Type B pancreatic cell (in vitro differentiated cells): Measurements from ENCODE around the gene FRG2C. TPM values are rescaled to one million over a fixed set of nuclear protein-coding genes. Genes with fewer than 3 reads are reported as not detected.
"Not testable (repeated sequence)": the region's sequence is repeated elsewhere in the genome, so short reads cannot be mapped to it uniquely, and the experiment has no call there.

Source experiments
- DNase-seq: peaks from one replicate; pipeline ENCODE4 v3.0.0; 2021; ENCODE audit warnings: mixed read lengths; ENCODE audit not compliant: unreplicated experiment; ENCODE audit errors: extremely low spot score
- H3K27ac Mint-ChIP-seq: 2 replicates; pipeline ENCODE4 v1.8.0; 2021; ENCODE audit warnings: mild to moderate bottlenecking, mixed read lengths
- H3K27me3 Mint-ChIP-seq: 2 replicates; pipeline ENCODE4 v1.8.0; 2021; ENCODE audit warnings: mixed read lengths
- H3K36me3 Mint-ChIP-seq: 2 replicates; pipeline ENCODE4 v1.8.0; 2021; ENCODE audit warnings: mixed read lengths
- H3K4me1 Mint-ChIP-seq: one replicate; pipeline ENCODE4 v1.8.0; 2021; ENCODE audit warnings: mixed read lengths; ENCODE audit not compliant: unreplicated experiment
- H3K4me3 Mint-ChIP-seq: 2 replicates; pipeline ENCODE4 v1.8.0; 2021; ENCODE audit warnings: mild to moderate bottlenecking, mixed read lengths
- H3K9me3 Mint-ChIP-seq: 2 replicates; pipeline ENCODE4 v1.8.0; 2021; ENCODE audit warnings: mixed read lengths
- long read RNA-seq: library from polyadenylated mRNA; unstranded; transcript quantifications from one replicate; pipeline ENCODE4 v2.0.0, GENCODE V29; 2020
- total RNA-seq: library from RNA; stranded (reverse); gene quantifications from 2 replicates; pipeline ENCODE4 v1.2.1, GENCODE V29; 2021; ENCODE audit warnings: low replicate concordance
- TF ChIP-seq, protein P1 (sequence below): fragments of 200-600 bp; sonication (generic); conservative IDR thresholded peaks from 2 replicates; pipeline ENCODE4 v1.5.0; 2021; ENCODE audit warnings: antibody characterized with exemption, mild to moderate bottlenecking

FRG2C gene
- total RNA-seq = not detected in 2 replicates
- long read RNA-seq = 0 reads

GRCh38 chr3:75664028-75664427 is at the start of gene FRG2C:
TSS of gene FRG2C (plus strand) at chr3:75664328. CDS start at chr3:75664380, 52 bp downstream.
- not testable (repeated sequence) for H3K27ac Mint-ChIP-seq, H3K36me3 Mint-ChIP-seq, DNase-seq, H3K4me1 Mint-ChIP-seq, H3K9me3 Mint-ChIP-seq, H3K4me3 Mint-ChIP-seq
- peaks cover 77% of the 10 kb centered on the region for H3K27me3 Mint-ChIP-seq

GRCh38 chr3:75618666-75619305 is 45.3 kb upstream of the FRG2C start:
- not testable (repeated sequence) for DNase-seq, H3K36me3 Mint-ChIP-seq, H3K9me3 Mint-ChIP-seq, H3K4me1 Mint-ChIP-seq, H3K27ac Mint-ChIP-seq
- Mint-ChIP-seq H3K4me3 (peak overlapping the region; percentile 82), H3K27me3 (peaks cover 16% of the 10 kb centered on the region)

- not testable (repeated sequence) for H3K36me3 Mint-ChIP-seq, H3K9me3 Mint-ChIP-seq, H3K4me1 Mint-ChIP-seq, DNase-seq
- Mint-ChIP-seq H3K4me3 (peak overlapping the region; percentile 88), H3K27ac (peak overlapping the region; percentile 41), H3K27me3 (peaks cover 16% of the 10 kb centered on the region)
- TF ChIP-seq, protein P1, sequence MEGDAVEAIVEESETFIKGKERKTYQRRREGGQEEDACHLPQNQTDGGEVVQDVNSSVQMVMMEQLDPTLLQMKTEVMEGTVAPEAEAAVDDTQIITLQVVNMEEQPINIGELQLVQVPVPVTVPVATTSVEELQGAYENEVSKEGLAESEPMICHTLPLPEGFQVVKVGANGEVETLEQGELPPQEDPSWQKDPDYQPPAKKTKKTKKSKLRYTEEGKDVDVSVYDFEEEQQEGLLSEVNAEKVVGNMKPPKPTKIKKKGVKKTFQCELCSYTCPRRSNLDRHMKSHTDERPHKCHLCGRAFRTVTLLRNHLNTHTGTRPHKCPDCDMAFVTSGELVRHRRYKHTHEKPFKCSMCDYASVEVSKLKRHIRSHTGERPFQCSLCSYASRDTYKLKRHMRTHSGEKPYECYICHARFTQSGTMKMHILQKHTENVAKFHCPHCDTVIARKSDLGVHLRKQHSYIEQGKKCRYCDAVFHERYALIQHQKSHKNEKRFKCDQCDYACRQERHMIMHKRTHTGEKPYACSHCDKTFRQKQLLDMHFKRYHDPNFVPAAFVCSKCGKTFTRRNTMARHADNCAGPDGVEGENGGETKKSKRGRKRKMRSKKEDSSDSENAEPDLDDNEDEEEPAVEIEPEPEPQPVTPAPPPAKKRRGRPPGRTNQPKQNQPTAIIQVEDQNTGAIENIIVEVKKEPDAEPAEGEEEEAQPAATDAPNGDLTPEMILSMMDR = peak; percentile 47
Observed at GRCh38 chr3:75619481-75620031, 44.6 kb upstream of the FRG2C start.

DNA sequence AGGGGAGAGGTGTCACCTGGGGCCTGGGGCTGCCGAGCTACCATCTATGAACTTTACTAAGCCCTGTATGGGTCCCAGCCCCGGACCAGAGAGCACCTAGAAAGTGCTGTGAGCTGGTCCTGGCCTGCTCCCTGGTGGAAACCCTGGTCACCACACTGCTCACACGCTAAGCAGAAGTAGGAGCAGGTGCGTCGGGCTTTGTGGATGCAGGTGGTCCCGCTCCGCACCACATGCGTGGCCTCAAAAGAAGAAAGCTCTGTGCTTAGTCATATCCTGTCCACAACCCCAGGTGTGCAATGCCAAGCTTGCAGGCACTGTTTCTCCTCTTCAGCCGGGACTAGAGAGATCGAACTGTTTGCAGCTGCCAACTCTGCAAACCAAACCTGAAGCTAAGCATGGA is 42.4 kb upstream of the FRG2C start:
- H3K27me3 Mint-ChIP-seq = peaks cover 14% of the 10 kb centered on the region
- H3K9me3 Mint-ChIP-seq, H3K4me1 Mint-ChIP-seq: not testable (repeated sequence)

DNA sequence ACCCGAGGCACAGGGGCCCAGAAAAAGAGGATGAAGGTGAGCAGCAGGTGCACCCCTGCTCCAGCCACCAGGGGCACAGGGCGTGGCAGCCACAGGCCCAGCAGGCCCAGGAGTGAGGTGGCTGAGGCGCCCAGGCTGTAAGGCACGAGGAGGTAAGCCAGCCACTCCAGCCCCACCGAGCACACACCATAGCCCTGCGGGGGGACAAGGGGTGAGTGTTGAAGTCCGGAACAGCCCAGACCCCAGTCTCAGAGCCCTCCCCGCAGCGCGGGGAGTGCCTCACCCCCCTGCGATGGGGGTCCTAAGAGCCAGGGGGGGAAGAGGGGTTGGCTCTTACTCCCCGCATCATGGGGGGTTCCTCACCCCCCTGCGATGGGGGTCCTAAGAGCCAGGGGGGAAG is 40.5 kb upstream of the FRG2C start:
- not testable (repeated sequence) for H3K36me3 Mint-ChIP-seq, H3K9me3 Mint-ChIP-seq, DNase-seq, H3K4me1 Mint-ChIP-seq, H3K27ac Mint-ChIP-seq, H3K4me3 Mint-ChIP-seq
- H3K27me3 Mint-ChIP-seq = peaks cover 14% of the 10 kb centered on the region

More for the DNA sequence above, 42.4 kb upstream of the FRG2C start:
- not testable (repeated sequence) for H3K4me3 Mint-ChIP-seq, H3K27ac Mint-ChIP-seq, H3K36me3 Mint-ChIP-seq, DNase-seq

DNA sequence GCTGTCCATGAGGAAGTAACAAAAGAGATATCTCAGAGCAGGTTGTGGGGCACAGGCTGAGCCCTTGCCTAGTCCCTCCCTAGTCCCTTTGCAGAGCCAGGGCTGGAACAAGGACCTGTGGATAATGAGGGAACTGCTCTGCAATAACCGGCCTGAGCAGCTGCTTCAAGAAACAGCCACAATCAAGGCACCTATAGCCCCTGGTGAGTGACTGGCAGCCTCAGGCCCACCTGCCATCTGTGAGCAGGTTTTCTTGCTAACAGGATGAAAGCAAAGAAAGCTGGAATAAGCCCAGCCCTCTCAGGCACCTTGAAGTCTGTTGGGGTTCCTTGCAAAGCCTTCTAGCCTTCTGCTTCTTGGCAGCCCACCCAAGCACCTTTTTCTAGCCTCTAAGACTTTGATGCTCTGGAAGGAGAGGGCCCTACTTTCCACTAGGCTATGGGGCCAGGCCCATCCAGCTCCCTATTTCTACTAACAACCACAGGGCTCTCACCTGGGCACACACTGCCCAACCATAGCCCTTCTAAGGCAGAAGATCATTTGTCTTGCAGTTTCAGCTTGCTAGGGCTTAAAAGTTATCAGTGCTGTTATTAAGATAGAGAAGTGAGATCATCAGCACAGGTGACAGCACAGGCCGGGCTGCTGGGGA is 33.1 kb upstream of the FRG2C start:
- not testable (repeated sequence) for H3K9me3 Mint-ChIP-seq, H3K4me3 Mint-ChIP-seq, H3K36me3 Mint-ChIP-seq, H3K27ac Mint-ChIP-seq, H3K4me1 Mint-ChIP-seq, DNase-seq, H3K27me3 Mint-ChIP-seq

DNA sequence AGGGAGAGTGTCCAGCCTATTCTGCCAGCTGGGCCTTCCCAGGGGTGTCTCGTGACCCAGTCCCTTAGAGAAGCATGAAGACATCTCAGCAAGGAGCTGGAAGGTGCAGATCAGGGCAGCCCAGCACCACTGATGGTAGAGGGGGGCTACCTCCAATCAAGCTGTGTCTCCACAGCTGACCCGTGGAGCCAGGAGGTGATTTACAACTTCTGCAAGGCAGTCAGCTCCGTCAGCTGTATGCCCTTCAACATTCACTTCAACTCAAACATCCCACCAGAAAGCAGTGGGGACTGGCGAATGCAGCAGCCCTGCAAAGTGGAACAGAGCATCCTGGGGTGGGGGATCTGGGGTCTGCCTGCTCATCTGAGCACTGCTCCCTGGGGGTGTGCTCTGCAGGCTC is 32.6 kb upstream of the FRG2C start:
- Mint-ChIP-seq H3K27me3 (no peaks in the 10 kb centered on the region), H3K36me3 (no peaks in the 10 kb centered on the region), H3K4me1 (no peaks in the 10 kb centered on the region), H3K4me3 (no peak overlapping the region), H3K9me3 (no peaks in the 10 kb centered on the region), H3K27ac (no peak overlapping the region)
- TF ChIP-seq, protein P1 = no peak
- no peak for DNase-seq

DNA sequence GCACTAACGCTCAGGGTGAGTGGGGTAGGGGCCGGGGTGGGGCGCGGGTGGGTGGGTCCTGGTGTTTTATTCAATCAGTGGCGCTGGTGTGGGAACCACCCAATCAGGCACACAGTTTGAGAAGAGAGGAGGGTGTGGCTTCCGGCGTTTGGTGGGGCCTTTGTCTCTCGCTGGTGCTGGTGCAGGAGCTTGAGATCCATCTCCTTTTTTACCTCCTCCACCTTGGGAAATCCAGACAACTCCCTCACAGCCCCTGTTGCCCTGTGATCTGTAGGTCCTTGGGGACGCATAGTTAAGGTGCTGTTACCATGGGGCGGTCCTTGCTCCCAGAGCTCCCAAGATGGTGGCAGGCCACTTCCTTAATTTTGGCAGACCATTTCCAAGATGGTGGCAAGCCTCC is 25.2 kb upstream of the FRG2C start:
- H3K36me3 Mint-ChIP-seq, H3K4me3 Mint-ChIP-seq, H3K27ac Mint-ChIP-seq, H3K27me3 Mint-ChIP-seq, DNase-seq, H3K9me3 Mint-ChIP-seq, H3K4me1 Mint-ChIP-seq: not testable (repeated sequence)

DNA sequence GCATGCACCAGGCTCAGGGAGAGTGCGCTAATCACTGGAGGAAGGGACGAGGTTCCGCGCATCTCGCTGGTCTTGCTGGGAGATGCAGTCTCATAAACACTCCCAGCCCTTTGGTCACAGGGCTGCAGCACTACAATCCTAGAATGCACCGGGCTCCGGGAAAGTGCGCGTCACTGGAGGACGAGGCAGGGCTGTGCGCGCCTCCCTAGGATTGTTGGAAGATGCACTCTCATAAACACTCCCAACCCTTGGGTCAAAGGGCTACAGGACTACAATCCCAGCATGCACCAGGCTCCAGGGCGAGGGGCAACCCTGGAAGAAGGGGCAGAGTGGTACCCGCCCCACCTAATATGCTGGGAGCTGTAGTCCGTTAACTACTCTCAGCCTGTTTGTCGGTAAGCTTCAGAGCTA is 23.0 kb upstream of the FRG2C start:
- H3K9me3 Mint-ChIP-seq, H3K4me1 Mint-ChIP-seq, H3K27me3 Mint-ChIP-seq, H3K36me3 Mint-ChIP-seq: not testable (repeated sequence)
- Mint-ChIP-seq H3K27ac (peak overlapping the region; percentile 83), H3K4me3 (peak overlapping the region; percentile 95)
- DNase-seq = peak; percentile 82
